A673 (cell line): ENCODE data around the gene WHRN. TPM values are rescaled to one million over a fixed set of nuclear protein-coding genes. Genes with fewer than 3 reads are reported as not detected.

Experiments
- BruUV-seq: library from RNA; stranded (reverse); fragments of 400-500 nt; replicated peaks from 2 replicates; lab custom pipeline; 2021; lab: Mats Ljungman, UMichigan
- CTCF ChIA-PET: fragments of 300-600 bp; sonication (Branson Sonifier 250); formaldehyde crosslinking; loops from one replicate; lab custom pipeline; 2022; ENCODE audit warnings: antibody characterized with exemption; lab: Charles Lee
- POLR2A ChIA-PET: fragments of 300-600 bp; sonication (Branson Sonifier 250); formaldehyde crosslinking; loops from one replicate; lab custom pipeline; 2022; ENCODE audit warnings: antibody characterized with exemption; ENCODE audit not compliant: low non-redundant PET; lab: Charles Lee
- DNase-seq: peaks from one replicate; pipeline ENCODE4 v3.0.0-alpha.2; 2015; ENCODE audit warnings: low spot score
- H3K27ac ChIP-seq: fragments of 200-600 bp; sonication (generic); 2 replicates; pipeline ENCODE4 v1.5.1; 2016; ENCODE audit warnings: mixed run types, low read depth, mild to moderate bottlenecking, mixed read lengths, antibody characterized with exemption, low read length; ENCODE audit not compliant: poor library complexity, severe bottlenecking
- H3K27me3 ChIP-seq: fragments of 200-600 bp; sonication (generic); replicated peaks from 2 replicates; pipeline ENCODE4 v1.6.1; 2017; ENCODE audit warnings: mixed run types, low read depth, mild to moderate bottlenecking, mixed read lengths, antibody characterized with exemption, low read length; ENCODE audit not compliant: insufficient read depth, poor library complexity
- H3K36me3 ChIP-seq: fragments of 200-600 bp; sonication (generic); 2 replicates; pipeline ENCODE4 v1.6.1; 2016; ENCODE audit warnings: mixed run types, mild to moderate bottlenecking, mixed read lengths, antibody characterized with exemption, low read length; ENCODE audit not compliant: insufficient read depth, poor library complexity, severe bottlenecking
- H3K4me1 ChIP-seq: fragments of 200-600 bp; sonication (generic); 2 replicates; pipeline ENCODE4 v1.6.1; 2017; ENCODE audit warnings: mixed run types, mild to moderate bottlenecking, mixed read lengths, antibody characterized with exemption, low read length; ENCODE audit not compliant: insufficient read depth, poor library complexity, severe bottlenecking
- H3K4me3 ChIP-seq: fragments of 200-600 bp; sonication (generic); 2 replicates; pipeline ENCODE4 v1.5.1; 2016; ENCODE audit warnings: low read depth, mixed run types, mild to moderate bottlenecking, mixed read lengths, low read length; ENCODE audit not compliant: poor library complexity, severe bottlenecking
- H3K9me3 ChIP-seq: fragments of 200-600 bp; sonication (generic); 2 replicates; pipeline ENCODE4 v1.6.1; 2016; ENCODE audit warnings: mixed run types, low read depth, mild to moderate bottlenecking, mixed read lengths, antibody characterized with exemption, low read length; ENCODE audit not compliant: poor library complexity, severe bottlenecking
- CTCF ChIP-seq: fragments of 300-800, 200-600 bp; sonication (generic); conservative IDR thresholded peaks from 2 replicates; pipeline ENCODE4 v1.5.1; 2017; ENCODE audit warnings: low read depth, mild to moderate bottlenecking, antibody characterized with exemption, low read length, moderate library complexity, mixed read lengths
- EZH2 ChIP-seq: fragments of 200-600 bp; sonication (generic); IDR thresholded peaks from 2 replicates; pipeline ENCODE4 v1.6.1; 2017; ENCODE audit warnings: borderline replicate concordance, low read depth, mild to moderate bottlenecking, mixed read lengths, antibody characterized with exemption, low read length; ENCODE audit not compliant: poor library complexity, severe bottlenecking
- intact Hi-C: fragments of 100-400 bp; cut with micrococcal nuclease; formaldehyde crosslinking; loops from one replicate; pipeline ENCODE4 v1.10.0; 2022; ENCODE audit not compliant: unreplicated experiment
- total RNA-seq: library from RNA; stranded (reverse); gene quantifications from 2 replicates; pipeline ENCODE4 v1.2.3, GENCODE V29; 2021

The WHRN gene
- total RNA-seq, 1 experiment from 2014 or later: 9.1 TPM

- Histone ChIP-seq H3K9me3 (no peaks in the 10 kb centered on the region), H3K36me3 (no peaks in the 10 kb centered on the region), H3K4me3 (no peak overlapping the region), H3K27me3 (peaks cover 5% of the 10 kb centered on the region), H3K4me1 (no peaks in the 10 kb centered on the region), H3K27ac (no peak overlapping the region)
- TF ChIP-seq CTCF (no peak), EZH2 (no peak)
- ChIA-PET POLR2A (no interaction called here), CTCF (no interaction called here)
- intact Hi-C loops: no loop called here
- no peak for DNase-seq
- no TSS peak for BruUV-seq
Measured at GRCh38 chr9:114522847-114523246, 17.6 kb upstream of the WHRN start.

- H3K9me3 ChIP-seq: no peaks in the 10 kb centered on the region
- BruUV-seq: no TSS peak
- intact Hi-C loops: no loop called here
- H3K4me3 ChIP-seq: no peak overlapping the region
- no peak overlapping the region for H3K27ac ChIP-seq
- no peak for DNase-seq
- peaks cover 5% of the 10 kb centered on the region for H3K27me3 ChIP-seq
- ChIA-PET POLR2A (no interaction called here), CTCF (no interaction called here)
- TF ChIP-seq CTCF: no peak
- TF ChIP-seq EZH2: no peak
- H3K36me3 ChIP-seq: no peaks in the 10 kb centered on the region
- H3K4me1 ChIP-seq: no peaks in the 10 kb centered on the region
Measured at GRCh38 chr9:114522286-114522685, 17.0 kb upstream of the WHRN start.

- POLR2A ChIA-PET: no interaction called here
- no peaks in the 10 kb centered on the region for H3K36me3 ChIP-seq
- no peaks in the 10 kb centered on the region for H3K9me3 ChIP-seq
- TF ChIP-seq EZH2 (no peak), CTCF (no peak)
- no peak overlapping the region for H3K4me3 ChIP-seq
- no peak overlapping the region for H3K27ac ChIP-seq
- no peak for DNase-seq
- BruUV-seq: no TSS peak
- CTCF ChIA-PET: no interaction called here
- no peaks in the 10 kb centered on the region for H3K4me1 ChIP-seq
- intact Hi-C loops: no loop called here
- H3K27me3 ChIP-seq: peaks cover 5% of the 10 kb centered on the region
Measured at GRCh38 chr9:114521846-114522245, 16.6 kb upstream of the WHRN start.
